GM12878 (cell line): Measurements from ENCODE around the gene IQGAP2. TPM values are rescaled to one million over a fixed set of nuclear protein-coding genes. Genes with fewer than 3 reads are reported as not detected.

ENCODE experiments used
- ATAC-seq: fragments of 200-7000 bp; cut with Tn5 transposase; 3 replicates; pipeline ENCODE4 v1.9.1; 2020; ENCODE audit warnings: mild to moderate bottlenecking, moderate library complexity
- BruUV-seq: library from RNA; stranded (reverse); fragments of 400-500 nt; replicated peaks from 2 replicates; lab custom pipeline; 2021; lab: Mats Ljungman, UMichigan
- CTCF ChIA-PET: fragments of 300-600 bp; sonication (Branson Sonifier 250); formaldehyde crosslinking; extraction: SDS; loops from one replicate; lab custom pipeline; 2021; ENCODE audit warnings: inconsistent platforms; lab: Yijun Ruan, JAX
- POLR2A ChIA-PET: fragments of 350-600 bp; formaldehyde crosslinking; extraction: SDS; loops from one replicate; lab custom pipeline; 2021; ENCODE audit warnings: inconsistent platforms; lab: Charles Lee
- RAD21 ChIA-PET: fragments of 300-600 bp; sonication (Branson Sonifier 250); formaldehyde crosslinking; loops from one replicate; lab custom pipeline; 2023; ENCODE audit warnings: antibody characterized with exemption; ENCODE audit not compliant: unreplicated experiment; lab: Charles Lee
- SMC1A ChIA-PET: fragments of 300-600 bp; sonication (Branson Sonifier 250); formaldehyde crosslinking; loops from one replicate; lab custom pipeline; 2023; ENCODE audit not compliant: unreplicated experiment, uncharacterized antibody; lab: Charles Lee
- DNase-seq: peaks from one replicate; pipeline ENCODE4 v3.0.0-alpha.2; 2011; ENCODE audit warnings: low read depth, low spot score
- FAIRE-seq: peaks from 3 replicates; lab custom pipeline; 2011; peaks lifted over from hg19 to GRCh38; lab: Jason Lieb, UNC
- H2AFZ ChIP-seq: 2 replicates; pipeline ENCODE4 v1.6.0; 2011; ENCODE audit warnings: low read depth, low read length, control low read depth; ENCODE audit not compliant: control insufficient read depth
- H3K27ac ChIP-seq: 2 replicates; pipeline ENCODE4 v1.5.1; 2011; ENCODE audit warnings: control low read depth; ENCODE audit not compliant: control insufficient read depth, insufficient read depth
- H3K27me3 ChIP-seq, 2 experiments: replicated peaks in 1 of 2; 2 replicates each; pipeline versions ENCODE4 v1.6.0 to v1.6.1; 2011; ENCODE audit warnings: low read length in 1 of 2; ENCODE audit not compliant: control insufficient read depth in 2 of 2, insufficient read depth in 2 of 2
- H3K36me3 ChIP-seq, 2 experiments: 2 replicates each; pipeline ENCODE4 v1.5.1; 2011; ENCODE audit warnings: low read length in 1 of 2; ENCODE audit not compliant: control insufficient read depth in 2 of 2, insufficient read depth in 2 of 2
- H3K4me1 ChIP-seq: 2 replicates; pipeline ENCODE4 v1.6.1; 2011; ENCODE audit warnings: mild to moderate bottlenecking, low read length, moderate library complexity, mixed read lengths; ENCODE audit not compliant: control insufficient read depth, insufficient read depth
- H3K4me2 ChIP-seq: 2 replicates; pipeline ENCODE4 v1.6.0; 2011; ENCODE audit warnings: control low read depth; ENCODE audit not compliant: control insufficient read depth, insufficient read depth
- H3K4me3 ChIP-seq: fragments of 200-600 bp; sonication (generic); 2 replicates; pipeline ENCODE4 v1.5.1; 2016
- H3K79me2 ChIP-seq: 2 replicates; pipeline ENCODE4 v1.6.0; 2011; ENCODE audit warnings: low read length; ENCODE audit not compliant: control insufficient read depth, insufficient read depth
- H3K9ac ChIP-seq: 2 replicates; pipeline ENCODE4 v1.8.0; 2011; ENCODE audit warnings: low read length, control low read depth, mixed read lengths; ENCODE audit not compliant: control insufficient read depth, insufficient read depth
- H3K9me3 ChIP-seq: replicated peaks from 3 replicates; pipeline ENCODE4 v1.5.1; 2011; ENCODE audit warnings: mild to moderate bottlenecking, low read length; ENCODE audit not compliant: control insufficient read depth, insufficient read depth
- H4K20me1 ChIP-seq: 2 replicates; pipeline ENCODE4 v1.6.0; 2011; ENCODE audit not compliant: control insufficient read depth, insufficient read depth
- ASH2L ChIP-seq: fragments of 300-600, 200-600 bp; sonication (generic); IDR thresholded peaks from 2 replicates; pipeline ENCODE4 v1.6.1; 2017; ENCODE audit warnings: low read depth, mild to moderate bottlenecking, borderline replicate concordance
- BACH1 ChIP-seq: fragments of 450-650 bp; IDR thresholded peaks from 2 replicates; pipeline ENCODE4 v1.6.1; 2017; ENCODE audit warnings: mild to moderate bottlenecking, borderline replicate concordance
- BMI1 ChIP-seq: fragments of 450-650 bp; IDR thresholded peaks from 2 replicates; pipeline ENCODE4 v1.6.1; 2016; ENCODE audit warnings: mild to moderate bottlenecking, moderate library complexity, borderline replicate concordance
- CEBPB ChIP-seq, 2 experiments: fragments of 150-350 bp in 1 of 2; IDR thresholded peaks; 2 replicates each; pipeline ENCODE4 v1.6.1; 2012 to 2014; ENCODE audit warnings: low read depth in 2 of 2, low read length in 2 of 2, borderline replicate concordance in 1 of 2, inconsistent platforms in 1 of 2
- EP300 ChIP-seq, 2 experiments: fragments of 150-350 bp in 1 of 2; IDR thresholded peaks; 2 replicates each; pipeline ENCODE4 v1.6.1; 2011 to 2012; ENCODE audit warnings: low read depth in 2 of 2, low read length in 2 of 2, borderline replicate concordance in 1 of 2, improper control_type of control experiment in 1 of 2, inconsistent platforms in 1 of 2; ENCODE audit not compliant: control insufficient read depth in 1 of 2
- HCFC1 ChIP-seq: fragments of 150-350 bp; IDR thresholded peaks from 2 replicates; pipeline ENCODE4 v1.6.1; 2014; ENCODE audit warnings: low read length
- NFXL1 ChIP-seq: fragments of 450-650 bp; IDR thresholded peaks from 2 replicates; pipeline ENCODE4 v1.6.1; 2017; ENCODE audit warnings: antibody characterized with exemption, mild to moderate bottlenecking, borderline replicate concordance
- NR2C1 ChIP-seq: fragments of 450-650 bp; IDR thresholded peaks from 2 replicates; pipeline ENCODE4 v1.6.1; 2017; ENCODE audit warnings: antibody characterized with exemption, mild to moderate bottlenecking, moderate library complexity
- NR2F1 ChIP-seq: fragments of 450-650 bp; conservative IDR thresholded peaks from 2 replicates; pipeline ENCODE4 v1.6.1; 2017; ENCODE audit warnings: mild to moderate bottlenecking
- PML ChIP-seq: IDR thresholded peaks from 2 replicates; pipeline ENCODE4 v1.6.1; 2012; ENCODE audit warnings: low read length, inconsistent platforms
- RB1 ChIP-seq: fragments of 450-650 bp; formaldehyde crosslinking; IDR thresholded peaks from 2 replicates; pipeline ENCODE4 v1.6.1; 2017; ENCODE audit warnings: mild to moderate bottlenecking, borderline replicate concordance
- RUNX3 ChIP-seq: IDR thresholded peaks from 2 replicates; pipeline ENCODE4 v1.6.1; 2012; ENCODE audit warnings: low read length, inconsistent platforms
- SIN3A ChIP-seq: IDR thresholded peaks from 2 replicates; pipeline ENCODE4 v1.6.1; 2012; ENCODE audit warnings: low read depth, low read length, improper control_type of control experiment
- SMARCA5 ChIP-seq: fragments of 450-650 bp; IDR thresholded peaks from 2 replicates; pipeline ENCODE4 v1.6.1; 2017; ENCODE audit warnings: mild to moderate bottlenecking
- TCF7 ChIP-seq: IDR thresholded peaks from 2 replicates; pipeline ENCODE4 v1.6.1; 2014; ENCODE audit warnings: antibody characterized with exemption, borderline replicate concordance
- WGBS: methylation state at CpG from one replicate; pipeline ENCODE4 v1.1.6; 2016; ENCODE audit warnings: low lambda C conversion rate; ENCODE audit not compliant: insufficient replicate concordance, insufficient coverage; ENCODE audit errors: missing lambda C conversion rate; 5-methylcytosine and 5-hydroxymethylcytosine counted together
- in situ Hi-C: fragments of 300-500 bp; cut with MboI; formaldehyde crosslinking; loops from 9 replicates; pipeline ENCODE4 v1.14.3; 2018; ENCODE audit warnings: mixed read lengths
- intact Hi-C: fragments of 100-400 bp; cut with micrococcal nuclease; formaldehyde crosslinking; loops from one replicate; pipeline ENCODE4 v1.14.2; 2022; ENCODE audit not compliant: unreplicated experiment
- polyA plus RNA-seq, 11 experiments: library from polyadenylated mRNA; depleted of rRNA in 4 of 11; unstranded in 6 of 11; stranded (reverse) in 5 of 11; fragments of >200 nt; fragmentation: Nextera tagmentation in 4 of 11; fragmentation: Illumina TruSeq in 1 of 11; extraction: Ambion mirVana in 4 of 11; extraction: Trizol in 1 of 11; gene quantifications; 1 replicate in 1 of 11; 2 replicates in 10 of 11; pipeline versions ENCODE4 v1.2.1 to v1.2.3, GENCODE V29; 2011 to 2016; ENCODE audit warnings: inconsistent platforms in 2 of 11, missing spikeins in 2 of 11, low read depth in 1 of 11
- total RNA-seq, 4 experiments: library from RNA; depleted of rRNA in 3 of 4; stranded (reverse); fragments of >200 nt in 3 of 4; fragmentation: Illumina TruSeq in 1 of 4; extraction: Trizol in 1 of 4; gene quantifications; 2 replicates each; pipeline versions ENCODE4 v1.2.1 to v1.2.3, GENCODE V29; 2013 to 2021

IQGAP2 gene
- total and polyA plus RNA-seq, 10 of the 15 experiments (the other 5 are each of a cell fraction or from before 2014, with no cell fraction given), result 14.5 to 41.4 (median 21.8) TPM

DNA sequence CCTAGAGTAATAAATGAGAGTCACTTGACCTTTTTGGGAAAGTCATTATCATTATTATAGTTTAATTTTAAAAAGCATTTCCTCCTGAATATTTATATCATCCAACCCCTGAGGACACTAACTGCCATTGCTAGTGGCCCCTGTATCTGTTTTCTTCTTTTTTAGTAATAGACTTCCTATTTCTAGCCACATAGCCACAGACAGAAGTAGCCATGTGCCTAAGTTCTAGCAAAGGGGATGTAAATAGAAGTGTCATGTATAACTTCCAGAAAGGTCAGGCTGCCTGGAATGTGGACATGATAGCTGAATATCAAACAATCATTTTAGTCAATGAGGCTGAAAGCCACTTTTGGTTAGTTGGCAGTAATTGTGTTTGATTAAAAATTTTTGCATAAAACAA is 37.5 kb upstream of the IQGAP2 start:
- Histone ChIP-seq H3K4me2 (no peak overlapping the region), H3K27me3 (no peaks in the 10 kb centered on the region), H3K79me2 (no peaks in the 10 kb centered on the region), H3K36me3 (no peaks in the 10 kb centered on the region), H3K9me3 (no peaks in the 10 kb centered on the region), H3K9ac (no peak overlapping the region), H4K20me1 (no peaks in the 10 kb centered on the region), H2AFZ (no peak overlapping the region), H3K4me1 (peaks cover 3% of the 10 kb centered on the region; the same call in 1 of the 2 replicates), H3K4me3 (no peak overlapping the region)
- in situ Hi-C loops (no loop called here), intact Hi-C loops (no loop called here)
- CTCF ChIA-PET, result interaction anchor here (1.5 kb wide), 1 partner anchor 14 kb away, joined by 3 read pairs; no protein-coding TSS in a partner anchor
- ATAC-seq, result no peak
- RAD21 ChIA-PET, result no interaction called here
- POLR2A ChIA-PET, result no interaction called here
- FAIRE-seq, result no peak
- no peak for DNase-seq
- no TSS peak for BruUV-seq
- SMC1A ChIA-PET, result interaction anchor here (0.7 to 1.4 kb wide), 2 partner anchors 8 to 14 kb away, joined by 3 to 5 read pairs; no protein-coding TSS in a partner anchor
- TF ChIP-seq RB1 (no peak), SIN3A (no peak)
- TF ChIP-seq, all 136 proteins: peak for 0
- no peak overlapping the region for H3K27ac ChIP-seq

DNA sequence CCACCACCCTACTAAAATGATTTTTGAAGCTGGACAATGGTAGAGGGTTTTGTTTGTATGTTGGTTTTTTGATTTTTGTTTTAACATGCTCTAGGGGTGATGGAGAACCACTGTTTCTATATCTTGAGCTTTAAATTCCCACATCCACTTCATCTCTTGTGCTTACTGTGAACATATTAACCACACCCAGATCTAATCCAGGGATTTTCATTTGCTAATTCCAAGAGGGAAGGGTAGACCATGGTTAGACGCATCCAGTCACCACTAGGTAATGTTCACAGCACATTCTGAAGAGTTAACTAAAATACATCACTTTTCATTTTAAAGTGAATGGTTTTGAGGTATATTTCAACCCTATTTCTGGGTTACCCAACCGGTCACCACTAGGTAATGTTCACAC is 36.5 kb upstream of the IQGAP2 start:
- no peak overlapping the region for H3K27ac ChIP-seq
- RAD21 ChIA-PET, result interaction anchor here (0.8 to 1.2 kb wide), 2 partner anchors 58 to 64 kb away, joined by 3 read pairs; no protein-coding TSS in a partner anchor
- POLR2A ChIA-PET, result no interaction called here
- H4K20me1 ChIP-seq, result no peaks in the 10 kb centered on the region
- no TSS peak for BruUV-seq
- FAIRE-seq, result no peak
- no peaks in the 10 kb centered on the region for H3K36me3 ChIP-seq
- intact Hi-C loops (no loop called here), in situ Hi-C loops (no loop called here)
- no peaks in the 10 kb centered on the region for H3K9me3 ChIP-seq
- H3K4me3 ChIP-seq, result no peak overlapping the region
- SMC1A ChIA-PET, result interaction anchor here (1.4 kb wide), 1 partner anchor 13 kb away, joined by 5 read pairs; no protein-coding TSS in a partner anchor
- H2AFZ ChIP-seq, result no peak overlapping the region
- CTCF ChIA-PET, result interaction anchor here (0.5 to 0.7 kb wide), 2 partner anchors 9 to 46 kb away, joined by 4 read pairs; no protein-coding TSS in a partner anchor
- TF ChIP-seq BMI1, result no peak
- TF ChIP-seq RUNX3, result no peak
- no peak for TF ChIP-seq SIN3A
- no peak for TF ChIP-seq TCF7
- no peak for TF ChIP-seq HCFC1
- no peak for TF ChIP-seq PML
- no peak for TF ChIP-seq ASH2L
- no peak for TF ChIP-seq CEBPB (IDR thresholded peaks at IDR 0.05; ENCODE audit: borderline replicate concordance in 1 of 2, low read depth in 2 of 2, low read length in 2 of 2)
- no peak for TF ChIP-seq NFXL1
- TF ChIP-seq SMARCA5, result no peak
- TF ChIP-seq NR2C1, result no peak
- TF ChIP-seq BACH1, result no peak
- no peak for TF ChIP-seq NR2F1
- no peak for TF ChIP-seq EP300 (IDR thresholded peaks at IDR 0.05; ENCODE audit: borderline replicate concordance in 1 of 2, control insufficient read depth in 1 of 2, low read depth in 2 of 2, low read length in 2 of 2)
- no peak overlapping the region for H3K4me2 ChIP-seq
- peaks cover 3% of the 10 kb centered on the region; the same call in 1 of the 2 replicates for H3K4me1 ChIP-seq
- H3K79me2 ChIP-seq, result no peaks in the 10 kb centered on the region
- 50% methylated on average over 2 of the region's 2 CpGs for WGBS
- H3K9ac ChIP-seq, result no peak overlapping the region
- no peaks in the 10 kb centered on the region for H3K27me3 ChIP-seq
- ATAC-seq, result no peak
- no peak for DNase-seq
